HL-60 (cell line): ENCODE measurements around the gene DDX42.
"Not testable (repeated sequence)": the region's sequence is repeated elsewhere in the genome, so short reads cannot be mapped to it uniquely, and the experiment has no call there.

ENCODE experiments used
- DNase-seq, 2 experiments: peaks; one replicate each; pipeline ENCODE4 v3.0.0-alpha.2; 2010 to 2020; ENCODE audit warnings: low read depth in 1 of 2, low spot score in 1 of 2
- H3K27ac ChIP-seq: fragments of 250-450 bp; sonication (Bioruptor Pico); replicated peaks from 2 replicates; pipeline ENCODE4 v1.5.1; 2020; ENCODE audit warnings: mild to moderate bottlenecking, moderate library complexity
- H3K27me3 ChIP-seq: fragments of 250-450 bp; sonication (Bioruptor Pico); 2 replicates; pipeline ENCODE4 v1.5.1; 2021; ENCODE audit warnings: mild to moderate bottlenecking, moderate library complexity; ENCODE audit not compliant: insufficient read depth, poor library complexity, severe bottlenecking
- H3K4me3 ChIP-seq: replicated peaks from 2 replicates; pipeline ENCODE4 v1.5.1; 2011; ENCODE audit warnings: mild to moderate bottlenecking, control low read depth, low read length; ENCODE audit not compliant: insufficient read depth
- CTCF ChIP-seq: IDR thresholded peaks from one replicate; pipeline ENCODE4 v1.5.1; 2011; ENCODE audit warnings: low read length, control low read depth, inconsistent platforms; ENCODE audit not compliant: insufficient read depth
- GABPA ChIP-seq: IDR thresholded peaks from 2 replicates; pipeline ENCODE4 v1.6.1; 2012; ENCODE audit warnings: low read depth
- POLR2AphosphoS5 ChIP-seq: IDR thresholded peaks from 2 replicates; pipeline ENCODE4 v1.6.1; 2012; ENCODE audit warnings: low read depth
- REST ChIP-seq: IDR thresholded peaks from 2 replicates; pipeline ENCODE4 v1.6.1; 2012; ENCODE audit warnings: low read depth; ENCODE audit not compliant: insufficient replicate concordance
- SPI1 ChIP-seq: IDR thresholded peaks from 2 replicates; pipeline ENCODE4 v1.6.1; 2012; ENCODE audit warnings: low read depth, mild to moderate bottlenecking, borderline replicate concordance

DDX42 gene

GRCh38 chr17:63855185-63855584 is 81.2 kb downstream of the DDX42 start:
- no peak for DNase-seq
- Histone ChIP-seq H3K27me3 (no peaks in the 10 kb centered on the region), H3K4me3 (no peak overlapping the region), H3K27ac (no peak overlapping the region)
- TF ChIP-seq REST: no peak

- DNase-seq, H3K27ac ChIP-seq, H3K4me3 ChIP-seq, H3K27me3 ChIP-seq: not testable (repeated sequence)
These were observed 82.5 kb downstream of the DDX42 start for GRCh38 chr17:63856425-63856824.

- H3K27ac ChIP-seq: no peak overlapping the region
- no peaks in the 10 kb centered on the region for H3K27me3 ChIP-seq
- H3K4me3 ChIP-seq: no peak overlapping the region
- TF ChIP-seq GABPA: no peak
- TF ChIP-seq CTCF: no peak
- no peak for TF ChIP-seq REST
- TF ChIP-seq POLR2AphosphoS5: no peak
- no peak for TF ChIP-seq SPI1
- no peak for DNase-seq
These were observed 85.3 kb downstream of the DDX42 start for GRCh38 chr17:63859257-63859656.

- not testable (repeated sequence) for H3K27me3 ChIP-seq, H3K4me3 ChIP-seq, DNase-seq, H3K27ac ChIP-seq
These were observed 92.7 kb downstream of the DDX42 start for GRCh38 chr17:63866625-63867024.
